Activated CD4-positive, alpha-beta T cell treated with anti-CD3 and anti-CD28 coated beads, Interleukin-2, amount 50 U/mL, for 48 hours (primary cell): ENCODE data around the gene C17orf75.
A peak's percentile ranks its signal among the peaks of the same experiment; 100 is the strongest.
"Not testable (repeated sequence)": the region's sequence is repeated elsewhere in the genome, so short reads cannot be mapped to it uniquely, and the experiment has no call there.

Source experiments
- DNase-seq, 2 experiments: peaks; one replicate each; pipeline ENCODE4 v3.0.0-alpha.2; 2020

The C17orf75 gene

DNA sequence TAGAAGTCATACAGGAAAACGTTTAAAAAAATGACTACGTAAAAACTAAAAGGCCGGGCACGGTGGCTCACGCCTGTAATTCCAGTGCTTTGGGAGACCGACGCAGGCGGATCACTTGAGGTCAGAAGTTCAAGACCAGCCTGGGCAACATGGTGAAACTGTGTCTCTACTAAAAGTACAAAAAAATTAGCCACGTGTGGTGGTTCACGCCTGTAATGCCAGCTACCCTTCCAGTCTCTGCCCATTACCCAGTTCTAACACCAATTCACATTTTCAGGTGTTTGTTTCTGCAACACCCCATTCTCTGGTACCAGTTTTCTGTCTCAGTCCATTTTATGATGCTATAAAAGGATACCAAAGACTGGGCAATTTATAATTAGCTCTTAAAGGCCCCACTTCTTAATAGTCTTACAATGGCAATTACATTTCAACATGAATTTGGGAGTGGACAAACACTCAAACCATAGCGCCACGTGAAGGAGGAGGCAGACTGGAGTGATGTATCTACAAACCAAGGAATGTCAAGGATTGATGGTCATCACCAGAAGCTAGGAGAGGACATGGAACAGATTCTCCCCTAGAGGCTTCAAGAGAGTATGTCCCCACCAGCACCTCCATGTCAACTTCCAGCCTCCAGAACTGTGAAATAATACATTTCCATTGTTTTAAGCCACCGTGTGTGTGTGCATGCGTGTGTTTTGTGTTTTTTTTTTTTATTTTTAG, 791 bp upstream of the C17orf75 start:
- DNase-seq: no peak

- DNase-seq: peak; percentile 47 to 62
Measured at GRCh38 chr17:32341141-32341856, 674 bp downstream of the C17orf75 start.

- DNase-seq: no peak
Measured at GRCh38 chr17:32335687-32336086, 6.3 kb downstream of the C17orf75 start.

GRCh38 chr17:32335046-32335445, 6.9 kb downstream of the C17orf75 start:
- DNase-seq: no peak

- no peak for DNase-seq
Measured at GRCh38 chr17:32333187-32333586, 8.8 kb downstream of the C17orf75 start.

GRCh38 chr17:32331243-32332040, 10.5 kb downstream of the C17orf75 start:
- no peak for DNase-seq

GRCh38 chr17:32330147-32330546, 11.8 kb downstream of the C17orf75 start:
- DNase-seq: no peak

DNA sequence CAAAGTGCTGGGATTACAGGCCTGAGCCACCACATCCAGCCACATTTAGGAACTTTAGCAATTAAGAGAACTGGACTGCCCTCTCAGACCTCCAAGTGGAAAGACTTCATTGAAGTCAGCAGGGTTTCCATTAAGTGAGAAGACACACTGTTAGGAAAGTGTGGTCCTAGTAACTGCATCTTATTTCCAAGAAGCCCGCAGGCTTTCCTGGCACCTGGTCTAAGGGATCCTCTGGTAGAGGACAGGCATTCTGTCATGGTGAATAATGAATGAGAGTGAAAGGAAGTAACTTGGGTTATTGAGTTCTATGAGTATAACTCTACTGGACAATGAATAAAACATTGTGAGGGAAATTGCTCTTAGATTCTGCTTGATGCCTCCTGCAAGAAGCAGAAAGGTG, 14.1 kb downstream of the C17orf75 start:
- DNase-seq: no peak

DNA sequence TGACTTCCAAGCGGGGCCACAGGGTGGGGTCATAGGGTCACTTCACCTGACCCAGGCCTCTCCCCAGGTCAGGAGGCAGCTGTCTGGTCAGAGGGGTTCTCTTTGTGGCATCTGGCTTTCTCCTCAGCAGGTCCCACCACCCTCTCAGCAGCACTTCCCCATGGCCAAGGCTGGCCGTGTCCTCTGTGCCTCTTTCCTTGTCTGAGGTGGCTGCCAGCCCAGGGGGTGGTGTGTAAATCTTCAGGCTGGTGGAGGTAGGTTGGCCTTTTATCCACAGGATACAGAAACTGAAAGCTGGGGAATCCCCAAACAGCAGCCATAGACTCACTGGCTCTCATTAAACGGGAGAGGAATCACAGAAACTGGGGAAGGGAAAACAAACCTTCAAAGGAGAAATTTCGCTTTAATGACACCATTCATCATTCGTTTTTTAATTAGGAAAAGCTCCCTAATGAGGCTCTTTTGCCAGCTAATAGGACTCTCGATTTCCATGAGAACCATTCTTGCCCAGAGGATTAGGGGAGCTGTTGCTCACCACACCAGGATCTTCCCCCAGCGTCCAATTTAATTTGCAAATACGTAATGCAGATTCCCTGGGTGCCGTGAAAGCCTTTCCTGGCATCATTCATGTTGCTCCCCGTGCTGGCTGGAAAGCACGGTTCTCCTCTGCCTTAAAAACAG, 18.0 kb downstream of the C17orf75 start:
- peak in 1 of 2 experiments; percentile 30 for DNase-seq

GRCh38 chr17:32323046-32323445, 18.9 kb downstream of the C17orf75 start:
- no peak for DNase-seq

DNA sequence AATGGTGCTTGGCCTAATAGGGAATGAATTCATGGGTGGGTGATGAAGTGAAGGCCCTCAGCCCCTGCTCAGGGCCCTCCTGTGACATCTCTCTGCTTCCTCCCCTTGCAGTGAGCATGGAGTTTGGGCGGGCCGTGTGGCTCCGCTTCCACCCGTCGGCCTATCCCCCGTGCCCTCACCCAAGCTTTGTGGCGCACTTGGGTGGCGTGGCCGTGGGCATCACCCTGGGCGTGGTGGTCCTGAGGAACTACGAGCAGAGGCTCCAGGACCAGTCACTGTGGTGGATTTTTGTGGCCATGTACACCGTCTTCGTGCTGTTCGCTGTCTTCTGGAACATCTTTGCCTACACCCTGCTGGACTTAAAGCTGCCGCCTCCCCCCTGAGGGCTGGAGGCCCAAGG, 21.1 kb downstream of the C17orf75 start:
- no peak for DNase-seq

DNA sequence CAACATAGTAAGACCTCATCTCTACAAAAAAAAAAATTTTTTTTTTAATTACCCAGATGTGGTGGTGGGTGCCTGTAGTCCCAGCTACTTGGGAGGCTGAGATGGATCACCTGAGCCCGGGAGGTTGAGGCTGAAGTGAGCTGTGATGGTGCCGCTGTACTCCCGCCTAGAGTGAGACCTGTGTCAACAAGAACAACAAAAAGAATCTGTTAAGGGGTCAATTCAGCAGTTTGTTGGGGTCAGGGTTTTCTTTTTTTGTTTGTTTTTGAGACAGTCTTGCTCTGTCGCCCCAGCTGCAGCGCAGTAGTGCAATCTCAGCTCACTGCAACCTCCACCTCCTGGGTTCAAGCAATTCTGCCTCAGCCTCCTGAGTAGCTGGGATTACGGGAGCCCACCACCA, 21.9 kb downstream of the C17orf75 start:
- DNase-seq: not testable (repeated sequence)

GRCh38 chr17:32319548-32319905, 22.4 kb downstream of the C17orf75 start:
- peak; percentile 87 to 90 for DNase-seq

DNA sequence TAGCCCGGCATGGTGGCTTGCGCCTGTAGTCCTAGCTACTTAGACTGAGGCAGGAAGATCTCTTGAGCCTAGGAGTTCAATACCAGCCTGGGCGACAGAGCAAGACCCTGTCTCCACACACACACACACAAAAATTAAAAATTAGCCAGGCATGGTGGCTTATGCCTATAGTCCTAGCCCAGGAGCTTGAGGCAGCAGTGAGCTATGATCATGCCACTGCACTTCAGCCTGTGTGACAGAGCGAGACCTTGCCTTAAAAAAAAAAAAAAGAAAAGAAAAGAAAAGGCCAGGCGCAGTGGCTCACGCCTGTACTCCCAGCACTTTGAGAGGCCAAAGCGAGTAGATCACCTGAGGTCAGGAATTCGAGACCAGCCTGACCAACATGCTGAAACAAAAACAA, 23.9 kb downstream of the C17orf75 start:
- DNase-seq: no peak

DNA sequence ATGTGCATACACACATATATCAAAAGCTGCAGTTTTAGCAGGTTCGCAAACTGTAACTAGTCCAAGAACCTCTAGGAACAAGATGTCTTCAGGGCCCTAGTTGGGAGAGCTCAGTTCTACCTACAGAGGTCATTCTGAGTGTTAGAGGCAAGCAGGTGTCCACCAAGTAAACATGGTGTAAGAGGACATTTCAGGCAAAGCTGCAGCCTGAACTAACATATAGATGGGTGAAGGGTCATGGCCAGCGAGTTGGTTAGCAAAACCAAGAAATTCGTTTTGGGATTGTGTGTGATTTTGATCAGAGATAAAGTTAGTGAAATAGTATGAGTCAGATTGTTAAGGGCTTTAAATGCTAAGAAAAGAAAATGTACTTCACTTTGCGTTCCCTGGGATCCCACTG, 24.6 kb downstream of the C17orf75 start:
- DNase-seq: no peak

DNA sequence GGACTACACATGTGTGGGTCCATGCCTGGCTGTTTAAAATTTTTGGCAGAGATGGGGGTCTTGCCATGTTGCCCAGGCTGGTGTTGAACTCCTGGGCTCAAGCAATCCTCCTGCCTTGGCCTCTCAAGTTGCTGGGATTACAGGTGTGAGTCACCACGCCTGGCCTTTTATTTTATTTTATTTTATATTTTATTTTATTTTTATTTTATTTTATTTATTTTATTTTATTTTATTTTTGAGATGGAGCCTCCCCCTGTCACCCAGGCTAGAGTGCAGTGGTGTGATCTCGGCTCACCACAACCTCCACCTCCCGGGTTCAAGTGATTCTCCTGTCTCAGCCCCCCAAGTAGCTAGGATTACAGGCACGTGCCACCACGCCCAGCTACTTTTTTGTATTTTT, 25.3 kb downstream of the C17orf75 start:
- DNase-seq: not testable (repeated sequence)

DNA sequence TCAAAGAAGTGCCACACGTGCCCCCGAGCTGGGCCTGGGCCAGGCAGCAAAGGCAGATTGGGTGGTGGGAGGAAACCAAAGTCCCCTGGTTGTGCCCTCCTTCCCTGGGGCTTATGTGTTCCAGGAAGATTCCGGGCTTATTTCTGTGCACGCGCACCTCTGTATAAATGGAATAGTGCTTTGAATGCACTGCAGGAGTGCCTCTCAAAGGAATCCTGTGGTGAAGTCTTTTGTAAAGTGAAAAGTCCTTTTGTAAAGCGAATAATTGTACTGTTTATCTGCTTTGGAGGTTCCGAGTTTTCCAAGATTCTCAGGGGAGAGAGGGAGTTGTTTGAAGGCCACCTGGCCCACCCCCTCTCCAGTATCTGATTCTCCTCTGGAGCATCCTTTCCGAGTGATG, 26.8 kb downstream of the C17orf75 start:
- DNase-seq: no peak

GRCh38 chr17:32314636-32315035, 27.3 kb downstream of the C17orf75 start:
- DNase-seq: no peak

- no peak for DNase-seq
Measured at GRCh38 chr17:32311028-32311536, 30.9 kb downstream of the C17orf75 start.

DNA sequence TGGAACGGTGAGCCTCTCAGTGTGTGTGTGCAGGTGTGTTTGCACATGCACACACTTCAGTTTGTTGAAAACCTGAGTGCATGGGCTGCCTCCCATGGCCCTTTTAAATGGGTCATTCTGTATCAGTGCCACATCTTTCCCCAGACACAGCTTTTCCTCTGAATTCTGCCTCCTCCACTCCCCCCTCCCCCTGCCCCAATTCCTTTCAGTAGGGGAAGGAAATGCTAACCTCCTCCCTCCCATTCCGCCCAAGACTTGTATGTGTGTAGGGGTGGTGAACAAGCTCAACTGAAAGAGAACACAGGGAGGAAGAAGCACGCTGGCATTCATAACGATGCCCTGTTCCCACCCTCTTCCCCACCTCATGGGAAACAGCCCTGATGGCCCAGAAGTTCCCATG, 34.3 kb downstream of the C17orf75 start:
- no peak for DNase-seq

- DNase-seq: no peak
Measured at GRCh38 chr17:32305049-32305448, 36.9 kb downstream of the C17orf75 start.

DNA sequence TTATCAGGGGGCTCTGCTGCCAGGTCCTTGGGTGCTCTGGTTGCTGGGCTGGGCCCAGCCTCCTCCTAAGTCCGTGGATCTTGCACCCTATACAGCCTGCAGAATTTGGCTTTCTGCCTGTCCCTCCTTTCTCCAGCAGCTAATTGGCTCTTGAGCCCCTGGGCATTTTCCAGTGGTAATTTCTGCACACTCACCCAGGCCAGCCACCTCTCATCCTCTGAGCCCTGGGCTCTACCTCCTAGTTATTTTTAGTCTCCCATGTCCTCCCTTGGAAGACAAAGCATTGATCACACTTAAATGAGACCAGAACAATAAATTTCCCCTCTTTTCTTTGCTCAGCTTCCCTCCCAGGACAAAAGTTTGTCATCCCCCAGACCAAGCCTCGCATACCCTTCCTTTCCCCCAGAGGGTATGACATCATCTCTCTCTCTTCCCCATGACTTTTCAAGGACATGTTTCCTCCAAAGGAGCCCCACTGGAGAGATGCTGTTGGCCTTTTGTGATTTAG, 38.1 kb downstream of the C17orf75 start:
- DNase-seq: no peak
